ENCODE data around the gene PTPRR. TPM values are rescaled to one million over a fixed set of nuclear protein-coding genes. Genes with fewer than 3 reads are reported as not detected.

PTPRR gene
- total and polyA plus RNA-seq, 2 of the 13 experiments (the other 11 are each of a cell fraction or from before 2014, with no cell fraction given) = not detected

- Histone ChIP-seq H3K4me2 (ENCODE audit: low read depth, low read length) (no peak overlapping the region), H3K9ac (ENCODE audit: insufficient read depth, low read depth, low read length) (no peak overlapping the region), H3K27me3 (ENCODE audit: control insufficient read depth in 1 of 2, insufficient read depth in 2 of 2, low read length in 2 of 2) (peaks cover 0 to 3% of the 10 kb centered on the region in 2 experiments; a peak in 1 of 5 replicates), H4K20me1 (ENCODE audit: insufficient read depth, low read length) (no peaks in the 10 kb centered on the region), H3K36me3 (replicated peaks in 1 of 2; ENCODE audit: control insufficient read depth in 1 of 2, insufficient read depth in 2 of 2, low read length in 2 of 2) (no peaks in the 10 kb centered on the region), H3K27ac (ENCODE audit: extremely low read length, insufficient read depth, low read length) (no peak overlapping the region), H3K4me1 (ENCODE audit: insufficient read depth, low read length) (no peaks in the 10 kb centered on the region), H3K4me3 (replicated peaks in 1 of 3; ENCODE audit: insufficient read depth in 1 of 3, low read depth in 2 of 3, low read length in 3 of 3) (no peak overlapping the region), H2AFZ (ENCODE audit: low read length) (no peak overlapping the region), H3K9me3 (ENCODE audit: low read length) (no peaks in the 10 kb centered on the region), H3K79me2 (ENCODE audit: insufficient read depth, low read length) (no peaks in the 10 kb centered on the region)
- no peak for ATAC-seq
- no peak for DNase-seq (ENCODE audit: low spot score)
- FAIRE-seq = no peak
- intact Hi-C loops (cut with micrococcal nuclease; ENCODE audit: unreplicated experiment) = no loop called here
- POLR2A ChIA-PET = no interaction called here
- TF ChIP-seq PREB (CRISPR knock-in tag; IDR thresholded peaks at IDR 0.05) = no peak
- no peak for TF ChIP-seq ZNF264 (CRISPR knock-in tag; IDR thresholded peaks at IDR 0.05)
- no peak for TF ChIP-seq ZHX1 (CRISPR knock-in tag; IDR thresholded peaks at IDR 0.05; ENCODE audit: low read depth)
- TF ChIP-seq RORA (CRISPR knock-in tag; IDR thresholded peaks at IDR 0.05) = no peak
- TF ChIP-seq ATF3 (CRISPR knock-in tag; IDR thresholded peaks at IDR 0.05) = no peak
- TF ChIP-seq ZNF724P (CRISPR knock-in tag; IDR thresholded peaks at IDR 0.05; ENCODE audit: borderline replicate concordance) = no peak
- no peak for TF ChIP-seq DDIT3 (CRISPR knock-in tag; IDR thresholded peaks at IDR 0.05)
- TF ChIP-seq NFRKB (IDR thresholded peaks at IDR 0.05) = no peak
- no peak for TF ChIP-seq SMAD9 (CRISPR knock-in tag; IDR thresholded peaks at IDR 0.05)
- TF ChIP-seq ZNF24 (IDR thresholded peaks at IDR 0.05) = no peak
- in situ Hi-C loops (cut with HindIII; ENCODE audit: extremely low pct_ligation_motif_present, low pct_unique_long_range_greater_than_20kb) = no loop called here
- BruUV-seq (replicated peaks) = no TSS peak
- CTCF ChIA-PET (ENCODE audit: low intra/inter-chr PET ratio, low total read pairs) = no interaction called here
- 2% methylated on average over 3 of the region's 3 CpGs for WGBS (ENCODE audit: low lambda C conversion rate)
Measured at GRCh38 chr12:70626180-70626579, 294.4 kb downstream of the PTPRR start.

Measured in HepG2 (cell line).